WTC11 (cell line): ENCODE data around the gene PCDHB6.
"Not testable (repeated sequence)": the region's sequence is repeated elsewhere in the genome, so short reads cannot be mapped to it uniquely, and the experiment has no call there.

Experiments used
- CREB1 ChIP-seq: sonication (generic); formaldehyde crosslinking; IDR thresholded peaks from 2 replicates; pipeline ENCODE4 v1.8.0; 2023; ENCODE audit warnings: mild to moderate bottlenecking, missing genetic modification reagents
- GABPB1 ChIP-seq: sonication (generic); formaldehyde crosslinking; IDR thresholded peaks from 2 replicates; pipeline ENCODE4 v1.8.1; 2023; ENCODE audit warnings: mild to moderate bottlenecking, missing genetic modification reagents
- ZNF423 ChIP-seq: fragments of 250-450 bp; sonication (Bioruptor Pico); IDR thresholded peaks from 2 replicates; pipeline ENCODE4 v2.1.2; 2022; ENCODE audit warnings: mild to moderate bottlenecking, moderate library complexity
- TF ChIP-seq, protein P1 (sequence below): sonication (generic); formaldehyde crosslinking; IDR thresholded peaks from 2 replicates; pipeline ENCODE4 v1.8.1; 2023; ENCODE audit warnings: mild to moderate bottlenecking, missing genetic modification reagents, moderate library complexity
- TF ChIP-seq, protein P2 (sequence below): sonication (generic); formaldehyde crosslinking; IDR thresholded peaks from 2 replicates; pipeline ENCODE4 v1.8.1; 2023; ENCODE audit warnings: mild to moderate bottlenecking, missing genetic modification reagents
- TF ChIP-seq, protein P3 (sequence below): sonication (generic); formaldehyde crosslinking; IDR thresholded peaks from 2 replicates; pipeline ENCODE4 v1.8.1; 2023; ENCODE audit warnings: mild to moderate bottlenecking, missing genetic modification reagents, moderate library complexity
- TF ChIP-seq, protein P4 (sequence below): sonication (generic); formaldehyde crosslinking; IDR thresholded peaks from 2 replicates; pipeline ENCODE4 v1.8.0; 2022; ENCODE audit warnings: mild to moderate bottlenecking, missing genetic modification reagents
- TF ChIP-seq, protein P5 (sequence below): sonication (generic); formaldehyde crosslinking; IDR thresholded peaks from 2 replicates; pipeline ENCODE4 v1.8.1; 2022; ENCODE audit warnings: low read depth, mild to moderate bottlenecking, moderate library complexity, missing genetic modification reagents, borderline replicate concordance
- TF ChIP-seq, protein P6 (sequence below): fragments of 200-600 bp; IDR thresholded peaks from 2 replicates; pipeline ENCODE4 v1.8.0; 2022; ENCODE audit warnings: antibody characterized with exemption

DNA sequence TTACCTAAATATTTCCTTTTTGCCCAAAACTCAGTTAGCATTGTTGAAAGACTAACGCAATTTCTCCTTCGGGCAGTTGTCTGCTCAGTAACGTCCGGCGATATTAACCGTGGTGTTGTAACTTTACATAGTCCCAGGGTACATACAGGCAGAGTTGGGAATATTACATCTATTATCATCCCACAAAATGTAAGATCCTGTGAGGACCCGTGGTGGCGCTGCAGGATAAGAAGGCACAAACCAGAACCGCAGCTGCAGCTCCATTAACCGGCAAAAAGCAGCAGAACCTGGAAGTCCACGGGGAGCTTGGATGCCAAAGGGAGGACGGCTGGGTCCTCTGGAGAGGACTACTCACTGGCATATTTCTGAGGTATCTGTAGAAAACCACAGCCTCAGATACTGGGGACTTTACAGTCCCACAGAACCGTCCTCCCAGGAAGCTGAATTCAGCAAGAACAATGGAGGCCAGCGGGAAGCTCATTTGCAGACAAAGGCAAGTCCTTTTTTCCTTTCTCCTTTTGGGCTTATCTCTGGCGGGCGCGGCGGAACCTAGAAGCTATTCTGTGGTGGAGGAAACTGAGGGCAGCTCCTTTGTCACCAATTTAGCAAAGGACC lies 27.8 kb downstream of the PCDHB6 start, which contains the start of gene PCDHB8:
- TF ChIP-seq ZNF423 (CRISPR knock-in tag); CREB1; GABPB1 (CRISPR knock-in tag): not testable (repeated sequence)
- TF ChIP-seq, protein P1, sequence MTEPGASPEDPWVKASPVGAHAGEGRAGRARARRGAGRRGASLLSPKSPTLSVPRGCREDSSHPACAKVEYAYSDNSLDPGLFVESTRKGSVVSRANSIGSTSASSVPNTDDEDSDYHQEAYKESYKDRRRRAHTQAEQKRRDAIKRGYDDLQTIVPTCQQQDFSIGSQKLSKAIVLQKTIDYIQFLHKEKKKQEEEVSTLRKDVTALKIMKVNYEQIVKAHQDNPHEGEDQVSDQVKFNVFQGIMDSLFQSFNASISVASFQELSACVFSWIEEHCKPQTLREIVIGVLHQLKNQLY (CRISPR knock-in tag) = not testable (repeated sequence)
- TF ChIP-seq, protein P2, sequence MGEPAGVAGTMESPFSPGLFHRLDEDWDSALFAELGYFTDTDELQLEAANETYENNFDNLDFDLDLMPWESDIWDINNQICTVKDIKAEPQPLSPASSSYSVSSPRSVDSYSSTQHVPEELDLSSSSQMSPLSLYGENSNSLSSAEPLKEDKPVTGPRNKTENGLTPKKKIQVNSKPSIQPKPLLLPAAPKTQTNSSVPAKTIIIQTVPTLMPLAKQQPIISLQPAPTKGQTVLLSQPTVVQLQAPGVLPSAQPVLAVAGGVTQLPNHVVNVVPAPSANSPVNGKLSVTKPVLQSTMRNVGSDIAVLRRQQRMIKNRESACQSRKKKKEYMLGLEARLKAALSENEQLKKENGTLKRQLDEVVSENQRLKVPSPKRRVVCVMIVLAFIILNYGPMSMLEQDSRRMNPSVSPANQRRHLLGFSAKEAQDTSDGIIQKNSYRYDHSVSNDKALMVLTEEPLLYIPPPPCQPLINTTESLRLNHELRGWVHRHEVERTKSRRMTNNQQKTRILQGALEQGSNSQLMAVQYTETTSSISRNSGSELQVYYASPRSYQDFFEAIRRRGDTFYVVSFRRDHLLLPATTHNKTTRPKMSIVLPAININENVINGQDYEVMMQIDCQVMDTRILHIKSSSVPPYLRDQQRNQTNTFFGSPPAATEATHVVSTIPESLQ (CRISPR knock-in tag) = not testable (repeated sequence)
- TF ChIP-seq, protein P3, sequence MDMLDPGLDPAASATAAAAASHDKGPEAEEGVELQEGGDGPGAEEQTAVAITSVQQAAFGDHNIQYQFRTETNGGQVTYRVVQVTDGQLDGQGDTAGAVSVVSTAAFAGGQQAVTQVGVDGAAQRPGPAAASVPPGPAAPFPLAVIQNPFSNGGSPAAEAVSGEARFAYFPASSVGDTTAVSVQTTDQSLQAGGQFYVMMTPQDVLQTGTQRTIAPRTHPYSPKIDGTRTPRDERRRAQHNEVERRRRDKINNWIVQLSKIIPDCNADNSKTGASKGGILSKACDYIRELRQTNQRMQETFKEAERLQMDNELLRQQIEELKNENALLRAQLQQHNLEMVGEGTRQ = not testable (repeated sequence)
- TF ChIP-seq, protein P4, sequence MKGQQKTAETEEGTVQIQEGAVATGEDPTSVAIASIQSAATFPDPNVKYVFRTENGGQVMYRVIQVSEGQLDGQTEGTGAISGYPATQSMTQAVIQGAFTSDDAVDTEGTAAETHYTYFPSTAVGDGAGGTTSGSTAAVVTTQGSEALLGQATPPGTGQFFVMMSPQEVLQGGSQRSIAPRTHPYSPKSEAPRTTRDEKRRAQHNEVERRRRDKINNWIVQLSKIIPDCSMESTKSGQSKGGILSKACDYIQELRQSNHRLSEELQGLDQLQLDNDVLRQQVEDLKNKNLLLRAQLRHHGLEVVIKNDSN = not testable (repeated sequence)
- TF ChIP-seq, protein P5, sequence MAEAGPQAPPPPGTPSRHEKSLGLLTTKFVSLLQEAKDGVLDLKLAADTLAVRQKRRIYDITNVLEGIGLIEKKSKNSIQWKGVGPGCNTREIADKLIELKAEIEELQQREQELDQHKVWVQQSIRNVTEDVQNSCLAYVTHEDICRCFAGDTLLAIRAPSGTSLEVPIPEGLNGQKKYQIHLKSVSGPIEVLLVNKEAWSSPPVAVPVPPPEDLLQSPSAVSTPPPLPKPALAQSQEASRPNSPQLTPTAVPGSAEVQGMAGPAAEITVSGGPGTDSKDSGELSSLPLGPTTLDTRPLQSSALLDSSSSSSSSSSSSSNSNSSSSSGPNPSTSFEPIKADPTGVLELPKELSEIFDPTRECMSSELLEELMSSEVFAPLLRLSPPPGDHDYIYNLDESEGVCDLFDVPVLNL (CRISPR knock-in tag) = not testable (repeated sequence)
- TF ChIP-seq, protein P6, sequence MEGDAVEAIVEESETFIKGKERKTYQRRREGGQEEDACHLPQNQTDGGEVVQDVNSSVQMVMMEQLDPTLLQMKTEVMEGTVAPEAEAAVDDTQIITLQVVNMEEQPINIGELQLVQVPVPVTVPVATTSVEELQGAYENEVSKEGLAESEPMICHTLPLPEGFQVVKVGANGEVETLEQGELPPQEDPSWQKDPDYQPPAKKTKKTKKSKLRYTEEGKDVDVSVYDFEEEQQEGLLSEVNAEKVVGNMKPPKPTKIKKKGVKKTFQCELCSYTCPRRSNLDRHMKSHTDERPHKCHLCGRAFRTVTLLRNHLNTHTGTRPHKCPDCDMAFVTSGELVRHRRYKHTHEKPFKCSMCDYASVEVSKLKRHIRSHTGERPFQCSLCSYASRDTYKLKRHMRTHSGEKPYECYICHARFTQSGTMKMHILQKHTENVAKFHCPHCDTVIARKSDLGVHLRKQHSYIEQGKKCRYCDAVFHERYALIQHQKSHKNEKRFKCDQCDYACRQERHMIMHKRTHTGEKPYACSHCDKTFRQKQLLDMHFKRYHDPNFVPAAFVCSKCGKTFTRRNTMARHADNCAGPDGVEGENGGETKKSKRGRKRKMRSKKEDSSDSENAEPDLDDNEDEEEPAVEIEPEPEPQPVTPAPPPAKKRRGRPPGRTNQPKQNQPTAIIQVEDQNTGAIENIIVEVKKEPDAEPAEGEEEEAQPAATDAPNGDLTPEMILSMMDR = peak; percentile 26; the same call in 1 of the 2 replicates
